HK-2 (cell line): ENCODE measurements around the gene RNF151.
A peak's percentile ranks its signal among the peaks of the same experiment; 100 is the strongest.

ENCODE experiments used
- DNase-seq: peaks from one replicate; pipeline ENCODE4 v3.0.0-alpha.2; 2018; ENCODE audit not compliant: unreplicated experiment

Gene RNF151

DNA sequence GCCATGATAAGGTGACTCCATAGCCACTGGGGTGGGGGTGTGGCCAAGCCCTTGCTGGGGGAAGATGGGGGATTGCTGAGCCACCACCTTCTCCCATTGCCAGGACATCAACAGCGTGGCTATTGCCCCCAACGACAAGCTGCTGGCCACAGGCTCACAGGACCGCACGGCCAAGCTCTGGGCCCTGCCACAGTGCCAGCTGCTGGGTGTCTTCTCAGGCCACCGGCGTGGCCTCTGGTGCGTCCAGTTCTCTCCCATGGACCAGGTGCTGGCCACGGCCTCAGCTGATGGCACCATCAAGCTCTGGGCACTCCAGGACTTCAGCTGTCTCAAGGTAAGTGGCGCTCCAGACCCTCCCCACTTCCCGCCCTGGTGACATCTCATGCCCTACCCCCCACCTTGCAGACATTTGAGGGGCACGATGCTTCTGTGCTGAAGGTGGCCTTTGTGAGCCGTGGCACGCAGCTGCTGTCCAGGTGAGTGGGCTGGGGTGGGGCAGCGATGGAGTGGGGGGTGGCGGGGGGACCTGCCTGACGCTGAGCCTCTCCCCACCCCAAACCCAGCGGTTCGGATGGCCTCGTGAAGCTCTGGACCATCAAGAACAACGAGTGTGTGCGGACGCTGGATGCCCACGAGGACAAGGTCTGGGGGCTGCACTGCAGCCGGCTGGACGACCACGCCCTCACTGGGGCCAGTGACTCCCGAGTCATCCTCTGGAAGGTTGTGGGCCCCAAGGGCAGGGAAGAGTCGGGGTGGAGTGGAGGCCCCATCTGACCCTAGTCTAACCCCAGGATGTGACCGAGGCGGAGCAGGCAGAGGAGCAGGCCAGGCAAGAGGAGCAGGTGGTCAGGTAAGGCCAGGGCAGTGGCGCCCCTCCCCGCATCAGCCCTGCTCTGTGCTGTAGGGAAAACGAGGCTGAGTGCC lies 10.6 kb downstream of the RNF151 start:
- DNase-seq: no peak

GRCh38 chr16:1977875-1978268 lies 11.2 kb downstream of the RNF151 start:
- no peak for DNase-seq

DNA sequence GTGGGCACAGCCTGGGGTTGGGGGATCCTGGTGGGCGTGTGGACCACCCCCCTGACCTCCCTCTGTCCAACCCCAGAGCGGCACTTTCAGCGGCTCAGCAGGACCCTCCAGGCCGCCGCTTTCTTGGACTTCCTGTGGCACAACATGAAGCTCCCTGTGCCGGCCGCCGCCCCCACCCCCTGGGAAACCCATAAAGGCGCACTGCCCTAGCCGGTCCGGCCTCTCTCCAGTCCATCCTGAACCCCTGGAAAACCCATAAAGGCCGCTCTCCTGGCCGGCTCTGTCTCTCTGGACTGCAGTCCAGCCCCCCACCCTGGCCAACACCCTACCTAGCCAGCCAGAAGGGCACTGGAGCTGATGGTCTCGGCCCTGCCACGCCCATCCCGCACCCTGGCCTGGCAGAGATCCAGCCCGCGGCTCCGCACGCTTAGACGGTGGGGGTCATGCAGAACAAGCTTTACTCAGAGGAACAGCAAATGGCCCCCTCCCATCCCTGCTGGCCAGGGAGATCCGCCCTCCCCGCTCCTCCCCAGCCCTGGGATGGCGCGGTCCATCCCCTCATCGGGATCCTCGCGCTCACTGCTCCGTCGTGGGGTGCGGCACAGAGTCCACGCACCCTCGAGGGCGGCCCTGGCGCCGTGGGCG lies 11.9 kb downstream of the RNF151 start:
- no peak for DNase-seq

- no peak for DNase-seq
Measured at GRCh38 chr16:1979271-1980029, 12.8 kb downstream of the RNF151 start.

DNA sequence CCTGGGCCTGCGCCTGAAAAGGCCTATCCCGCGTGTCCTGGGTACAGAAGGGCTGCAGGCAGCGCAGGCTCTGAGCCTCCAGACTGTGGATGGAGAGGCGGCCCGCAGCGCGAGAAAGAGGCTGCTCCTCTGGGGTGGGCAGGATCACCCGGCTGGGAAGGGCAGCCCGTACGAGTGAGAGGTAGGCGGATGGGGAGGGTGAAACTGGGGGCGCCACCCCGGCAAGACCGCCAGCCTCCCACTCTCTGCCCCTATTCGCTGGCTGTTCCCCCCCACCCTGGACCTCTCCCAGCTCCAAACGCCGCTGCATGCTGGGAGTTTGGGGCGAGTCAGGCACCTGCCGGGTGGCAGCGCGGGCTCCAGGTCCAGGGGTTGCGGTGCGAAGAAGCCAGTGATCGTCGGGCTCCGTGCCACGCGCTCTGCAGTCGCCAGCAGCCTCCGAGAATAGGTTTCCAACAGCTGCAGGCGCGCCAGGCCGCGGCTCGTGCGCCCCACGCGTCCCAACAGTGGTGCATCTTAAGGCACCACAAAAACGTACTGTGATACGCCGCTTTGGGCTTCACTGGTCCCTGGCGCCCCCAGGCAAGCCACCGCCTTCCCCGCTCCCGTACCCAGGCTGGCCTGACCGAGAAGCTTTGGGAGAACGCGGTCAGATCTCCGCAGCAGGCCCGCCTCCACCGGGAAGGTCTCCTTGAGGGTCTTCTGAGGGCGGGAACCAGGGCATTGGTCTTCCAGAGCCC lies 13.5 kb downstream of the RNF151 start:
- DNase-seq: no peak

- DNase-seq: no peak
Measured at GRCh38 chr16:1980770-1981087, 14.1 kb downstream of the RNF151 start.

- DNase-seq: no peak
Measured at GRCh38 chr16:1981398-1981836, 14.8 kb downstream of the RNF151 start, which contains the start of gene NOXO1. NOXO1 (minus strand) TSS chr16:1981469; CDS start chr16:1981179, 290 bp downstream.

DNA sequence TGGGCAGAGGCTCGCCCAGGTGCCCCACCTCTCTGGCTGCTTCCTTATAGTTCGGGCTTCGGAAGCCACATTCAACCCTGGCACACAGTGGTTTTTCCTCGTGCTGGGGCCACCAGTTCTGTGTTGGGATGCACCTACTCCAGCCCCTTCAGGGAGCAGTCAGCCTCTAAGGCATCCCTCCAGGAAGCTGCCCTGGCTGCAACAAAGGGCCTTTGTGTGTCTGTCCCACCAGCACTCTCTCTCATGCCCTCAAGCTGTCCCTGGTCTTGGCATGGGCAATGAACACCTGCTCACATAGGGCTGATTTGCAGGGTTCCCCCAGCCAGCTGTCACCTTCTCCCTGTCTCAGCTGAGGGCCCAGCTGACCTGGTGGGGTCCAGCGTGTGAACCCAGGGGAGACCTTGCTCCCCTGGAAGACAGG lies 15.4 kb downstream of the RNF151 start:
- DNase-seq: no peak

- DNase-seq: no peak
Measured at GRCh38 chr16:1982991-1983543, 16.4 kb downstream of the RNF151 start.

DNA sequence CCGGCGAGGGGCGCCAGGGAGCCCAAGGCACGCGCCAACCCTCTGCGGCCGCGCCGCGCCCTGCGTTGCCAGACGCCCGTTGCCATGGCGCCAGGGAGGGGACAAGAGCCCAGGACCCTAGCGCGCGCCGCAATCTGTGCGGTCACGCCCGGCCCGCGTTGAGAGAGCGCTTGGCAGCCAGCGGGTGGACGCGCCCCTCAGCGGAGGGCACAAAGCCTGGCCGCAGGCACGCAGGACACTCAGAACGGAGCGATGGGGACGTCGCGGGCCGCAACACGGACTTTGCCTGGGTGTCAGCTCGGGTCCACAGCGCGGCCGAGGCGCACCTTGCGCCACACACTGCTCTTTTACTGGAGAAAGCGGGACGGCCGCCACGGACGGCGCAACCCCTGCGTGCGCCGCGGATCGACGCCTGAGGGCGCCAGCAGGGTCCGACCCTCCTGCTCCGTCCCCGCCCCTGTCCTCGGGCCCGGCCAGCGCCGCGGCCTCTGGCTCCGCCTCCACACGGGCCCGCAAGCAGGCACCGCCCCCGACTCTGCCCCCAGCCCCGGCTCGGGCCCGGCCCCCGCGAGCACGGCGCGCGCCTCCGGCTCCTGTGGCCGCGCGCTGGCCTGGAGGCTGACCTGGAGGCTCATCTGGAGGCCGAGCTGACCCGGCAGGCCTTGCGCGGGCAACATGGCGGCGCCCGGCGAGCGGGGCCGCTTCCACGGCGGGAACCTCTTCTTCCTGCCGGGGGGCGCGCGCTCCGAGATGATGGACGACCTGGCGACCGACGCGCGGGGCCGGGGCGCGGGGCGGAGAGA lies 17.1 kb downstream of the RNF151 start, which contains the start of gene GFER:
Gene GFER (plus strand): TSS at position 650 of the 803 bp plus-strand sequence. CDS start 26 bp downstream, at position 676.
- peak; percentile 90 for DNase-seq

GRCh38 chr16:1984347-1985225 lies 17.9 kb downstream of the RNF151 start:
- DNase-seq: no peak

DNA sequence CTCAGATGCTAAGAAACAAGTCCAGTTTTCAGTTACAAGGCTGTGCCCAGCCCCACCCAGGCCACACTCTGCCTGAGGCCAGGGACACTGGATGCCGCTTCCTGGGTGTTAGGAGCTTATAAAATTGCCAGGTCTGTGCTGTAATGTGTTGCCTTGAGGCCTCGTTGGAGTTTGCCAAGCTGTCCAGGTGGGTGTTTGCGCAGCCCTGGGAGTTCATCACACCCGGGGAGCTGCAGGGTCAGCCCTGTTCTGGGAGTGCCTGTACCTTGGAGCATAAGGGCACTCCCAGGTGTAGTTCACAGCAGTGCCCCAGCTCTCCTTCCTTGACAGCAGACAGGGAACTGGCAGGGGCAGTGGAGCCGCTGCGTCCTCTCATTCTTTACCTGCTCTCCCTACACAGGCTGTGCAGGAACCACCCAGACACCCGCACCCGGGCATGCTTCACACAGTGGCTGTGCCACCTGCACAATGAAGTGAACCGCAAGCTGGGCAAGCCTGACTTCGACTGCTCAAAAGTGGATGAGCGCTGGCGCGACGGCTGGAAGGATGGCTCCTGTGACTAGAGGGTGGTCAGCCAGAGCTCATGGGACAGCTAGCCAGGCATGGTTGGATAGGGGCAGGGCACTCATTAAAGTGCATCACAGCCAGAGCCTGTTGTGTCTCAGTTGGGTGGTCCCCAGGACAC lies 19.0 kb downstream of the RNF151 start:
- no peak for DNase-seq

- DNase-seq: no peak
Measured at GRCh38 chr16:1987198-1987597, 20.5 kb downstream of the RNF151 start.

- DNase-seq: no peak
Measured at GRCh38 chr16:1989209-1990100, 22.8 kb downstream of the RNF151 start, which contains the start of gene SYNGR3. SYNGR3 (plus strand) TSS chr16:1989970; CDS start chr16:1990103, 133 bp downstream.

- DNase-seq: no peak
Measured at GRCh38 chr16:1990101-1990350, 23.4 kb downstream of the RNF151 start.

- no peak for DNase-seq
Measured at GRCh38 chr16:1990351-1991134, 23.9 kb downstream of the RNF151 start.

DNA sequence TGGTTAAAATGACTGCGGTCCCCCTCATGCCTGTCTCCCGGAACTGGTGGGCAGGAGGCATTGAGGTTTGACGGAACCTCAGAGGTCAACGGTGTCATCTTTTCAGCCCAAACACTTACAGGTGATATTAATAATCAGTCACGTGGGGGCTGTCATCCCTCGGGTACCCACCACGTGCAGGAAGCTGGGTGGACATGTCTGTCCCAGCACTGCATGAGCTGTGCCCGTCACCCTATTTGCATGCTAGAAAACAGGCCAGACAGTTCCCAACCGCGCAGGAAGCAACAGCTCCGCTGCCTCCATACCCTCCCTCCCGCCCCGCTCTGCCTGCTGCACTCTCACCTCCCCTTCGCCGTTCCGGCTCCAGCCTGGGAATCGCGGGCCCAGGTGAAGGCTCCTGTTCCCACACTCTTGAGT lies 24.5 kb downstream of the RNF151 start:
- no peak for DNase-seq
